ENCODE data around the gene OASL. TPM values are rescaled to one million over a fixed set of nuclear protein-coding genes. Genes with fewer than 3 reads are reported as not detected.
"Not testable (repeated sequence)": the region's sequence is repeated elsewhere in the genome, so short reads cannot be mapped to it uniquely, and the experiment has no call there.

OASL gene
- total and polyA plus RNA-seq, 2 donors: 0.85 to 1.0 TPM

DNA sequence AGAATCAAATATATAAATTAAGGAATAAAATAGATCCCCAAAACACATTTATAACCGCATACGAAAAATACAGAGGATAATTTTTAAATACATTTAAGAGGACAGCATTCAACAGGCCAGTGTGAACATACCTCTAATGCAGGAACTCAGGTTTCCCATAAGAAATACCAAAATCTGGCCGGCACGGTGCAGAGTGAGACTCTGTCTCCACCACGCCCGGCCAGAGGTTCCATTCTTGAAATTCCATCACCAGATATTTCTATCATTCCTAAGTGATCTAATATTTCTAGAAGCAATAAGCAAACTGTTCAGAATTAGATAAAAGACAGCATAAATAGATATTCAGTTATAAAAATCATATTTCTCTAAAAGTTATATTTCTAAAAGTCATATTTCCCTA lies 30.2 kb upstream of the OASL start:
- whole genome bisulfite sequencing: 82% methylated on average over 6 of the region's 6 CpGs
- Histone ChIP-seq H3K36me3 (ENCODE audit: insufficient read depth) (no peaks in the 10 kb centered on the region), H3K4me3 (ENCODE audit: low read depth, low read length) (no peak overlapping the region), H3K4me1 (ENCODE audit: insufficient read depth) (no peaks in the 10 kb centered on the region), H3K27ac (ENCODE audit: low read depth) (no peak overlapping the region)
- no peak for DNase-seq (ENCODE audit: extremely low spot score)

DNA sequence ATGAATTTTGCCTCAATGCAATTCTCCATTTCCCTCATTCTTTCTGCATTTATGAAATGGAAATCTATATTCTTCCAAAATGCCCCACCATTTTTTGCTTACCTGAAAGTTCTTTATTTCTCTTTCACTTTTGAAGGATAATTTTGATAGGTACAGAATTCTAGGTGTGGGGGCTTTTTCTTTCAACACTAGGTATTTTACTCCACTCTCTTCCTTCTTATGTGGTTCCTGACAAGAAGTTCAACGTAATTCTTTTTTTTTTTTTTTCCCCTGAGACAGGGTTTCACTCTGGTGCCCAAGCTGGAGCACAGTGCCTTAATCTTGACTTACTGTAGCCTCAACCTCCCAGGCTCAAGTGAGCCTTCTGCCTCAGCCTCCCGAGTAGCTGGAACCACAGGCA lies 26.3 kb upstream of the OASL start:
- no peaks in the 10 kb centered on the region for H3K4me1 ChIP-seq (ENCODE audit: insufficient read depth)
- no peak overlapping the region for H3K4me3 ChIP-seq (ENCODE audit: low read depth, low read length)
- H3K27ac ChIP-seq (ENCODE audit: low read depth): no peak overlapping the region
- no peaks in the 10 kb centered on the region for H3K36me3 ChIP-seq (ENCODE audit: insufficient read depth)
- DNase-seq (ENCODE audit: extremely low spot score): no peak
- 62% methylated on average over 2 of the region's 2 CpGs for WGBS

DNA sequence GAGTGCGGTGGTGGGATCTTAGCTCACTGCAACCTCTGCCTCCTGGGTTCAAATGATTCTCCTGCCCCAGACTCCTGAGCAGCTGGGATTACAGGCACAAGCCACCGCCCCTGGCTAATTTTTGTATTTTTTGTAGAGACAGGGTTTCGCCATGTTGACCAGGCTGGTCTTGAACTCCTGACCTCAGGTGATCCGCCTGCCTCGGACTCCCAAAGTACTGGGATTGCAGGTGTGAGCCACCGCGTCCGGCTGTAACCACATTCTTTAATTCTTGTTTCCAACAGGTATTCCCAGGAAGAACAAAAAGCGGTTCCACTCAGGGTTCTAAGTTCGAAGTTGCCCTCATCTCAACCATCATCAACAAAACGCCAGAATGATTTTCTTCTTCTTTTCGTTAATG lies 25.5 kb upstream of the OASL start:
- not testable (repeated sequence) for H3K36me3 ChIP-seq (ENCODE audit: insufficient read depth); H3K4me1 ChIP-seq (ENCODE audit: insufficient read depth); DNase-seq (ENCODE audit: extremely low spot score); H3K27ac ChIP-seq (ENCODE audit: low read depth); H3K4me3 ChIP-seq (ENCODE audit: low read depth, low read length)
- 93% methylated on average over 12 of the region's 12 CpGs for WGBS

DNA sequence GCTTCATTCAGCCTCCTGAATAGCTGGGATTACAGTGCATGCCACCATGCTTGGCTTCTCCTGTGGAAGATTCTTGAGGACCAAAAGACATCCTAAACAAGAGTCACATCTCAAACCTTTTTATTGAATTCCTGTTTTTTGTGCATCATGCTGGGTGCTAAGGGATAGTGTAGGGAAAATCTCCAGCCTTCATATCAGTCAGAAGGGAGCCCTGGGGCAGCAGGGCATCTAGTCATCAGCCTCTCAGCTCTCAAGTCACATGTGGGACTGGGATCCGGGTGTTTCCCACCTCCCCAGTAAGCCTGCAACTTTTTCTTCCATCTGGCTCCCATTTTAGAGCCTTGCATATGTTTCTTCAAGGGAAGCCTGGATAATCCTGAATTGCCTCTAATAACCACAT lies 25.1 kb upstream of the OASL start:
- no peak overlapping the region for H3K27ac ChIP-seq (ENCODE audit: low read depth)
- H3K36me3 ChIP-seq (ENCODE audit: insufficient read depth): no peaks in the 10 kb centered on the region
- 81% methylated on average over 1 of the region's 1 CpG for WGBS
- H3K4me1 ChIP-seq (ENCODE audit: insufficient read depth): no peaks in the 10 kb centered on the region
- H3K4me3 ChIP-seq (ENCODE audit: low read depth, low read length): no peak overlapping the region
- DNase-seq (ENCODE audit: extremely low spot score): no peak

DNA sequence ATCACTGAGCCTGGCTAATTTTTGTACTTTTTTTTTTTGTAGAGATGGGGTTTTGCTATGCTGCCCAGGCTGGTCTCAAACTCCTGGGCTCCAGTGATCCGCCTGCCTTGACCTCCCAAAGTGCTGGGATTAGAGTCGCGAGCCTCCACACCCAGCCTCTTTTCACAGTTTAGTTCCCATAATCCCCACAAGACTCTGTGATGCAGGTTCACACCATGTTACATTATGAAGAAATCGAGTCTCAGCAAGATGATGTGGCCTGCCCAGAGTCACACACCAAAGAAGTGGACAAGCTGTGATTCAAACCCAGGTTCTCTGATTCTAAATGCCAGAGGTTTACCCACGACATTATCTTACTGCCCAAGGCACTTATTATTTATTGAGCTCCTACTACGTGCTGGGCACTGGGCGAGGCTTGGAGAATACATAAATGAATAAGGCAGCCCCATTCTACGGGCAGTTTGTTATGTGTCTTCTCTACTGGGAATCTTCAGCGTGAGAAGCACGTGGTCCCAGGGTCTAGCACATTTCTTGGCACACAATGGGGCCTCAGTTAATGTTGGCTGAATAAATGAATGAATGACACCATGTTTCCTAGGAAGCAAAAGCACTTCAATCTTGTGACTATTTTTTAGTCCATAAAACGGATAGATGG lies 23.5 kb upstream of the OASL start:
- DNase-seq (ENCODE audit: extremely low spot score): no peak
- no peak overlapping the region for H3K4me3 ChIP-seq (ENCODE audit: low read depth, low read length)
- no peaks in the 10 kb centered on the region for H3K4me1 ChIP-seq (ENCODE audit: insufficient read depth)
- H3K27ac ChIP-seq (ENCODE audit: low read depth): no peak overlapping the region
- H3K36me3 ChIP-seq (ENCODE audit: insufficient read depth): no peaks in the 10 kb centered on the region
- 87% methylated on average over 11 of the region's 11 CpGs for WGBS

DNA sequence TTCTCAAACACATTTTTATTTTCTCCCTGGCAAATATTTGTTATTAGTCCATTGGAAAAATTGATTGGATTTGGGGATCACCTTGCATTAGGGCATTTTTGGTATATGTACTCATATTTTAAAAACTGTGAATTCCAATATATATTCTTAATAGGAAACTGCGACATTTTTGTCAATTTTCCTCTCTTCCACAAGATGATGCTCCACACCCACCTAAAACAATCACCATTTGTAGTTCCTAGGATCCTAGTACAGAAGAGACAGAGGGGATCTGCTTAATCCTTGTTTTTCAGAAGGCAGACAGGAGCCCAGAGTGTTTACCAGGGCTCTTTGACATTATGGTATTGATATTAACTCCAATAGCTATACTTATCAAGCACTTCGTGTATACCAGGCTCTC lies 22.8 kb upstream of the OASL start:
- no peak overlapping the region for H3K27ac ChIP-seq (ENCODE audit: low read depth)
- H3K4me1 ChIP-seq (ENCODE audit: insufficient read depth): no peaks in the 10 kb centered on the region
- no peak for DNase-seq (ENCODE audit: extremely low spot score)
- H3K36me3 ChIP-seq (ENCODE audit: insufficient read depth): no peaks in the 10 kb centered on the region
- 57% methylated on average over 2 of the region's 2 CpGs for WGBS
- H3K4me3 ChIP-seq (ENCODE audit: low read depth, low read length): no peak overlapping the region

DNA sequence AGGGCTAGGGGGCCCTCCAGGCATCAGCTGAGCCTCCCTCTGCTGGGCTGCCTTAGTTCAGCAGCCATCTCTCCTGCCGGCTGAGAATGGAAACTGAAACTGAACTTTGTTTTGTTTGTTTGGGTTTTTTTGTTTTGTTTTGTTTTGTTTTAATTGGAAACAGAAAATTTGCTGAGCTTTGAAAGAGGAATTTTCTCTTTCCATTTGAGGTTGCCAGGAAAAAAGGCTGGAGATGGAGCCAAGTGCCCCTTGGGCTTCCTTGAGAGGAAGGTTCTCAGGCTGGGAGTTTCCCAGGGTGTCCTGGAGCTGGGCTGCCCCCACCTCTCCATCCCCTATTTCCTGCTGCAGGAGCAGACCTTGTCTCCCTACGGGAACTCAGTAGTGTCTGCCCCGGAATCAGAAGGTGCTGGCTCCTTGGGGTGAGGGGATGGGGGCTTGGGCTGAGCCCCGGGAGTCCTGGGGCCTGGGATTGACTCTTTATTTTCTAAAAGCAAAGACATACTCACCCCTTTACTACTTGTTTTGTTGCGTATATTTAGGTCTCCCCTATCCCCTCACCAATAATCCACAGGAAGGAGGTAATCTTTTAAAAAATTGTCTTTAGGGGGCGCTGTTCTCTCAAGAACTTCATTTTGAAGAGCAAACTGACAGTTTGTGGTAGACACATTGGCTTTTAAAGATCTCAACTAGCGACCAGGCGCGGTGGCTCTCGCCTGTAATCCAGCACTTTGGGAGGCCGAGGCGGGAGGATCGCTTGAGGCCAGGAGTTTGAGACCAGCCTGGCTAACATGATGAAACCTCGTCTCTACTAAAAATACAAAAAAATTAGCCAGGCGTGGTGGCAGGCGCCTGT lies 21.3 kb upstream of the OASL start:
- H3K27ac ChIP-seq (ENCODE audit: low read depth): peak overlapping the region; percentile 26
- no peak for DNase-seq (ENCODE audit: extremely low spot score)
- H3K4me3 ChIP-seq (ENCODE audit: low read depth, low read length): peak overlapping the region; percentile 8
- WGBS: 45% methylated on average over 16 of the region's 16 CpGs
- no peaks in the 10 kb centered on the region for H3K4me1 ChIP-seq (ENCODE audit: insufficient read depth)
- no peaks in the 10 kb centered on the region for H3K36me3 ChIP-seq (ENCODE audit: insufficient read depth)

DNA sequence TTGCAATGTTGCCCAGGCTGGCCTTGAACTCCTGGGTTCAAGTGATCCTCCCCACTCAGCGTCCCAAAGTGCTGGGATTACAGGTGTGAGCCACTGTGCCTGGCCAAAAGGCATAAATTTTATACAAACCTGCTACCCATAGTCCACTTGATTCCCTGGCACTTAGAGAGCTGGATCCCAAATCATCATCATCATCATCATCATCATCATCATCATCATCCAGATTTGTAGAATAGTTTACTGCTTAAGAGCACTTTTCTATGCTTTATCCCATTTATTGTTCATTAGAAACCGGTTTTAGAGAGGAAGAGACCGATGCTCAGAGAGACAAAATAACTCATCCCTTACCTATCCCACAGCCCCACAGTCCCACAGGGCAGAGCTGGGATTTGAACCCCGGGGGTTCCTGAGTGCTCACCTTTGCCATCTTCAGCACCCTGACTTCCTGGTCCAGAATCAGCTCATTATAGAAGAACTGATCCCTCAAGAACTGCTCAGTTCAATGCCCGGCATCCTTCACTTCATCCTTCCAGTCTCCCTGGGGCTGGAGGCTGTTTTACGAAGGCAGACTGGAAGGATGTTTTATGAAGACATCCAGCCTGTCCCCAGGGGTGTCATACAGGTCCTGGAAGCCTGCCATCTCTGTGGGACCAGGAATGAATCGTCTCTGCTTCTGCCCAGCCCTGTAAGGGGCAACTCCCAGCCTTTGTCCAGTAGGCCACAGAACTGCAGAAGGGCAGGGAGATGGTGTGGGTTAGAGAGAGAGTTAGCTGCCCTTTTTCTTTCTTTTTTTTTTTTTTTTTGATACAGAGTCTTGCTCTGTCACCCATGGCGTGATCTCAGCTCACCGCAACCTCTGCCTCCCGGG lies 20.2 kb upstream of the OASL start:
- Histone ChIP-seq H3K4me3 (ENCODE audit: low read depth, low read length) (no peak overlapping the region), H3K4me1 (ENCODE audit: insufficient read depth) (no peaks in the 10 kb centered on the region), H3K27ac (ENCODE audit: low read depth) (no peak overlapping the region), H3K36me3 (ENCODE audit: insufficient read depth) (no peaks in the 10 kb centered on the region)
- WGBS: 86% methylated on average over 10 of the region's 10 CpGs
- no peak for DNase-seq (ENCODE audit: extremely low spot score)

DNA sequence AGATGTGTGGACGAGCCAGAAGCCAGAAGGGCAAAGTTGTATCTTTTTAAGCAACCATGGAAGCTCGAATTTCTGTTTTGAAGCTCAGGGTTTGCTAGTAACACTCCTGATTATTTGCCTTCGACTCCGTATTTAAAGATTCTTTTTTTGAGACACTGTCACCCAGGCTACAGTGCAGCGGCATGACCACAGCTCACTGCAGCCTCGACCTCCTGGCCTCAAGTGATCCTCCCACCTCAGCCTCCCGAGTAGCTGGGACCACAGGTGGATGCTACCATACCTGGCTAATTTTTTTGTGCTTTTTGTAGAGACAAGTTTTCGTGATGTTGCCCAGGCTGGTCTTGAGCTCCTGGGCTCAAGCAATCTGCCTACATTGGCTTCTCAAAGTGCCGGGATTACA lies 18.7 kb upstream of the OASL start:
- DNase-seq (ENCODE audit: extremely low spot score): no peak
- WGBS: 70% methylated on average over 9 of the region's 9 CpGs
- Histone ChIP-seq H3K4me3 (ENCODE audit: low read depth, low read length) (no peak overlapping the region), H3K4me1 (ENCODE audit: insufficient read depth) (no peaks in the 10 kb centered on the region), H3K36me3 (ENCODE audit: insufficient read depth) (no peaks in the 10 kb centered on the region), H3K27ac (ENCODE audit: low read depth) (no peak overlapping the region)

DNA sequence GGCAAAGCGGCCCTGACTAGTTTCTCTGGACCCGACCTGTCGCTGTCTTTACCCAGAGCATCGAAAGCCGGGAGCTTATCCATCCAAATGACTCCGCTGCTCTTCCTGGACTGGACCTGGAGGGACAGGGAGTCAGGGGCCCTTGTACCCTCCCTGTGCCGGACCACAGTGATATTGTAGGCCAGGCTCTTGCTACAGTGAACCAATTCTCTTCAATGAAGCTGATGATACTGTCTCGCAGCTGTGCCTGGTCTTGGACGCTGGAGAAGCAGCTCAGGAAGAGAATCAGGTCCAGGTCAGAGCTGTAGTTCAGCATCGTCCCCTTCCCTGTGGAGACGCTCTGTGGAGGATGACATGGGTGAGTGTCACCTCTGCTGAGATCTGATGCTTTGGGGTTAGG lies 14.7 kb upstream of the OASL start:
- DNase-seq (ENCODE audit: extremely low spot score): no peak
- WGBS: 91% methylated on average over 11 of the region's 11 CpGs
- no peak overlapping the region for H3K4me3 ChIP-seq (ENCODE audit: low read depth, low read length)
- no peaks in the 10 kb centered on the region for H3K36me3 ChIP-seq (ENCODE audit: insufficient read depth)
- H3K27ac ChIP-seq (ENCODE audit: low read depth): no peak overlapping the region
- H3K4me1 ChIP-seq (ENCODE audit: insufficient read depth): no peaks in the 10 kb centered on the region

DNA sequence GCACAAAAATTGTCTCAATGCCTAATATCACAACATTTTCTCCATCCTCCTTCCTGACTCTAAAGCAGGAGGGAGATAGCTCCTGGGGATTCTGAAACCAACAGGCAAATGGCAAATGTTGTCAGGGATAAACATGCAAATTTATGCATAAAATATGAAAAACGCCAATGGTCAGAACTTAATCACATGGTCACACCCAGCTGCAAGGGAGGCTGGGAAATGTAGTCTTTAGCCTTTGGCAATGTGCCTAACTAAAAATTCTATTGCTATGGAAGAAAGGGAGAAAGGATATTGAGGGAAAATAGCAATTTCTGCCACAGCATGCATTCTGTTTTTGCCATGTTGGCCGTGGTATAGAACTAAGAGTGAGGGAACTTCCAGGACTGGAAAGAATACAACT lies 11.7 kb upstream of the OASL start:
- no peaks in the 10 kb centered on the region for H3K36me3 ChIP-seq (ENCODE audit: insufficient read depth)
- H3K4me1 ChIP-seq (ENCODE audit: insufficient read depth): no peaks in the 10 kb centered on the region
- no peak overlapping the region for H3K27ac ChIP-seq (ENCODE audit: low read depth)
- DNase-seq (ENCODE audit: extremely low spot score): no peak
- H3K4me3 ChIP-seq (ENCODE audit: low read depth, low read length): no peak overlapping the region
- 73% methylated on average over 2 of the region's 2 CpGs for WGBS

DNA sequence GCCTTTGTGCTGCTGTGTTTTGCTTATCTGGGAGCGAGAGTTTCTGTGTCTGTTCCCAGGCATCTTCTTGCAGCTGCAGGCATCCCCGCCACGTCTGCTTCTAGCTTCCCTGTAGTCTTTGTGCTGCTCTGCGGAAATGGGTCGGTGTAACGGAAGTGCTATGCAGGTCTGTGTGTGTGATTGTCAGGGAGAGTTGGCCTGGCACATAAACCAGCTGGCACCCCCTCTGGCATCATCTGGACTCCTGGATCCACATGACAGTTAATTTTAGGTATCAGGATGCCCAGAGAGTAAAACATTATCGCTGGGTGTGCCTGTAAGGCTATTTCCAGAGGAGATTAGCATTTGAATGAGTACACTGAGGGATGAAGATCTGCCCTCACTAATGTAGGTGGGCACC lies 9.4 kb upstream of the OASL start:
- Histone ChIP-seq H3K4me3 (ENCODE audit: low read depth, low read length) (no peak overlapping the region), H3K36me3 (ENCODE audit: insufficient read depth) (no peaks in the 10 kb centered on the region), H3K27ac (ENCODE audit: low read depth) (no peak overlapping the region), H3K4me1 (ENCODE audit: insufficient read depth) (no peaks in the 10 kb centered on the region)
- WGBS: 60% methylated on average over 7 of the region's 7 CpGs
- DNase-seq (ENCODE audit: extremely low spot score): no peak

DNA sequence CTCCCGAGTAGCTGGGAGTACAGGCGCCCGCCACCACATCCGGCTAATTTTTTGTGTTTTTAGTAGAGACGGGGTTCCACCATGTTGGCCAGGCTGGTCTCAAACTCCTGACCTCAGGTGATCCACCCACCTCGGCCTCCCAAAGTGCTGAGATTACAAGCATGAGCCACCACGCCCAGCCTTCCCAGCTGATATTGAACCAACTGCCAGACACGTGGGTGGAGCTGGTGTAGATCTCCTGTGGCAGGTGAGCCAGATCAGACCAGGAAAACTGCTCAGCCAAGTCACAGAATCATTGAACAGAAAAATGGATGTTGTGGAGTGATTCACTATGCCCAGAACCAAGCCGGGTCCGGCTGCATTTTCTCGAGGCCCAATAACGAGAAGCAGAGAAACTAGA lies 8.4 kb upstream of the OASL start:
- not testable (repeated sequence) for H3K36me3 ChIP-seq (ENCODE audit: insufficient read depth); H3K4me3 ChIP-seq (ENCODE audit: low read depth, low read length); H3K4me1 ChIP-seq (ENCODE audit: insufficient read depth); H3K27ac ChIP-seq (ENCODE audit: low read depth); DNase-seq (ENCODE audit: extremely low spot score)
- WGBS: 85% methylated on average over 12 of the region's 12 CpGs

DNA sequence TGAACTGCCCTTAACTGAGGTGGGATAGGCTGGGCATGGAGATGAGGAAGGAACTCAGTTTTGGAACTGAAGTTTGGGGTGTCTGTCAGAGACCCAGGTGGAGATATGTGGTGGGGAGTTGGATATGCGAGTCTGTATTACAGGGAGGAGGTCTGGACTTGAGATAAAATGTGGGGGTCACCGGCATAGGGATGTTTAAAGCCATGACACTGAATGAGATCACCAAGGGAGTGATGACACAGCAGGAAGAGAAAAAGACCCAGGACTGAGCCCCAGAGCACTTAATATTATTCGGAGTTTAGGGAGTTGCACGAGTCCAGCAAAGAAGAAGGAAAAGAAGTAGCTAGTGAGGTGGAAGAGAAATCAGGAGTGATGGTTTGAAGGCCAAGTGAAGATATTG lies 4.0 kb upstream of the OASL start:
- DNase-seq (ENCODE audit: extremely low spot score): no peak
- no peaks in the 10 kb centered on the region for H3K36me3 ChIP-seq (ENCODE audit: insufficient read depth)
- H3K4me3 ChIP-seq (ENCODE audit: low read depth, low read length): no peak overlapping the region
- 81% methylated on average over 4 of the region's 4 CpGs for WGBS
- no peak overlapping the region for H3K27ac ChIP-seq (ENCODE audit: low read depth)
- no peaks in the 10 kb centered on the region for H3K4me1 ChIP-seq (ENCODE audit: insufficient read depth)

Data from urinary bladder (tissue), 4 donors.